ENCODE data around the gene TK2.
"Not testable (repeated sequence)": the region's sequence is repeated elsewhere in the genome, so short reads cannot be mapped to it uniquely, and the experiment has no call there.

TK2 gene
- 14.8 reads per million, percentile 40 among the genes with 10 or more reads in this experiment for total RNA-seq

DNA sequence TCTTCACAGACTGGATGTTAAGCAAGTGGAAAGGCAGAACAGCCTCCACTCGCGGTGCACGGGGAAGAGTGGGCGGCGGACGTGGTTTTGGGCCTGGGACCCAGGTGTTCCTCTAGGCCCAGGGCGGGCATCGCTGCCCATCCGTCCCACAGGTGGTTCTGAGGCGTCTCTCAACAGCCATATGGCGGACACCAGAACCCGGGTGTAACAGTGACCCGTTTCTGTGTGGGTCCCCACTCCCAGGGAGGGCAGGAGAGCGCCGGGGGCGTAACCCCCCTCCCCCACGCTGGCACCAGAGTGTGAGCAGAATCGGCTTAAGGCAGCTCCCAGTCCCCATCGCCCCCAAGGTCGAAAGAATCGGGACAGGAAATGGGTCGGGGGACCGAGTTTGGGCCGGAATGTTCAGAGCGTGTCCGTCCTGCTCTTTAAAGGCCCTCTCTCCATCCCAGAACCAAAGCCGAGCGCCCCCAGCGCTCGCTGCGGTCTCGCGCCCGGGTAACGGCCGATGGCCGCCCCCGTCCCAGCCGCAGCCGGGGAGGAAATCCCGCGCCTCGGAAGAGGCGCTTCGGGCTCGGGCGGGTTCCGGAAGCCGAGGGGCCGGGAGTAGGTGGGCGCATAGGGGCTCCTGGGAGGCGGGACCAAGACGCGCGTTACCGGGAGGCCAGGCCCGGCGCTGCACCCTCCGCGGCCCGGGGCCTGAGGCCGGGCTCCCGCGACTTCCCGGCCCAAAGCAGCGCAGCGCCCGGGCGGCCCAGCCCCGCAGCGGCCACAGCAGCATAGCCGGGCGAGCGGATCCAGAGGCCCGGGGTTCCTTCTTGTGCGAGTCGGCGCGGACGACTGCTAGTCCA lies at the start of gene TK2:
TSS of gene TK2 (minus strand) at position 839 of the 848 bp plus-strand sequence. CDS start at position 778, 61 bp downstream.
- DNase-seq = peak; percentile 39

DNA sequence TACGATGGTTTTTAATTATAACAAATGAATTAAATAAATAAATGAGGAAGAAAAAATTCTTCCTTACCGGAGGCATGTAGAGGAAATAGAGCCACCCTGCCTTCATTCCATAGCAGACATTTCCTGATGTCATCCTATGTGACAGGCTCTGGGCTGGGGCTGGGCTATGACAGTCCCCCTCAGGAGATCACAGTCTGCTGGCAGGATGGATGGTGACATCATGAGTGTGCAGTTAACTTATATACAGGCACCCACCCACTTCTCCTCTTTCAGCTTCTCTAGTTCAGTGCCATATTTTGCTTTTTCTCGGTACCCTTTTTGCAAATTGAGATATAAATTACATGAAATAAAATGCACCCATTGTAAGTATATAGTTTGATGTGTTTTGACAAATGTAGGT lies 48.2 kb upstream of the TK2 start:
- no peak for DNase-seq

DNA sequence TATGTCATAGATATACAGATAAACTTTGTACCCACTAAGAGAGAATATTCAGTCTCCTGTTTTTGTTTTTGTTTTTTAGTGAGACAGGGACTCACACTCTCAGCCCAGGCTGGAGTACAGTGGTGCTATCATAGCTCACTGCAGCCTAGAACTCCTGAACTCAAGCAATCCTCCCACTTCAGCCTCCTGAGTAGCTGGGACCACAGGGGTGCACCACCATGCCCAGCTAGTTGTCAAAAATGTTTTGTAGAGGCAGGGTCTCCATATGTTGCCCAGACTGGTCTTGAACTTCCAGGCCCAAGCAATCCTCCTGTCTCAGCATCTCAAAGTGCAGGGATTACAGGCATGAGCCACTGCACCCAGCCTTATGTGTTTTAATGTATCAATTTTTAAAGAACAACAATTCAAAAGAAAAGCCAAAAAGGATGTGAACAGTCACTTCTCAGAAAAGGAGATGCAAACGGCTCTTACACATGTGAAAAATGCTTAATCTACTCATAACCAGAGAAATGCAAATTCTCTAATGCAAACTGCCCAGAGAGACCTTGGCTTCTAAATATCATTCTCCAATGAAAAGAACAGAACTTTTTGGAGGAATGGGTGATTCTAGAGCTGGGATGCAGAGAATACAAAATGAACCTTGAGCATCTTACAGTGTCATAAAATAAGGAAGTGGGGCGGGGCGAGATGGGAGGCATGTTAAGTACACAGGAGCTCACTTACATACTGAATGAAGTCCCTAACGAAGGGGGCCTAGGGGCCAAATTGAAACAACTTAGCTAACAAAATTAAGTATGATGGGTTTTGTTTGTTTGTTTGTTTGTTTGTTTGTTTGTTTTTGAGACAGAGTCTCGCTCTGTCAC lies 47.3 kb upstream of the TK2 start:
- DNase-seq = no peak

DNA sequence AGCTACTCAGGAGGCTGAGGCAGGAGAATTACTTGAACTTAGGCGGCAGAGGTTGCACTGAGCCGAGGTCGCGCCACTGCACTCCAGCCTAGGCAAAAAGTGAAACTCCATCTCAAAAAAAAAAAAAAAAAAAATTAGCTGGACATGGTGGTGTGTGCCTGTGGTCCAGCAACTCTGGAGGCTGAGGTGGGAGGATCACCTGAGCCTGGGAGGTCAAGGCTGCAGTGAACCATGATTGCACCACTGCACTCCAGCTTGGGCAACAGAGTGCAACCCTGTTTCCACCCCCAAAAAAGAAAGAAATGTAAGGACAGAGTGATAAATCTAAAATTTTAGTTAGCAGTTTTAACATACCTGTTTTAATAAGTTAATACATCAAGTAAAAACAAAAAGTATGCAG lies 46.6 kb upstream of the TK2 start:
- not testable (repeated sequence) for DNase-seq

DNA sequence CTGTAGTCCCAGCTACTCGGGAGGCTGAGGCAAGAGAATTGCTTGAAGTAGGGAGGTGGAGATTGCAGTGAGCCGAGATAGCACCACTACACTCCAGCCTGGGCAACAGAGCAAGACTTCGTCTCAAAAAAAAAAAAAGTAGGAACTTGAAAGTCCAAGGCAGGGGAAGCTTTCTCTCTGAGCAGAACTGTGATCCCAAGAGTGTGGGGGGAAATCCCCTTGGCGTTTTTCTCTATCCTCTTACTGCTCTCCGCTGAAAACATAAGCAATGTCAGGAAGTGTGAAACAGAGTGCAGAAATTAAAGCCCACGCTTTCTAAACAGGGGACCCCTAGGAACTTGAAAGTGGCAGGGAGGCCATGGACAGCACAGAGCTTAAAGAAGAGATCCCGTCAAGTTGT lies 44.8 kb upstream of the TK2 start:
- DNase-seq = no peak

DNA sequence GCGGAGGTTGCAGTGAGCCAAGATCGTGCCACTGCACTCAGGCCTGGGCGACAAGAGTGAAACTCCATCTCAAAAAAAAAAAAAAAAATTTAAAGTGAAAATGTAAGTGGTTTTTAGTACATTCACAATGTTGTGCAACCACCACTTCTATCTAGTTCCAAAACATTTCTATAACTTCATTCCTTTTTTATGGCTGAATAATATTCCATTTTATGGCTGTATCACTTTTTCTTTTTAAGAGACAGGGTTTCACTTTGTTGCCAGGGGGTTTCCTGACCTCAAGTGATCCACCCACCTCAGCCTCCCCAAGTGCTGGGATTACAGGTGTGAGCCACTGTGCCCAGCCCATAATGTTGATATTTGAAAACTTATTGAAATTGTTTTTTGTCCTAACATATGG lies 42.9 kb upstream of the TK2 start:
- no peak for DNase-seq

DNA sequence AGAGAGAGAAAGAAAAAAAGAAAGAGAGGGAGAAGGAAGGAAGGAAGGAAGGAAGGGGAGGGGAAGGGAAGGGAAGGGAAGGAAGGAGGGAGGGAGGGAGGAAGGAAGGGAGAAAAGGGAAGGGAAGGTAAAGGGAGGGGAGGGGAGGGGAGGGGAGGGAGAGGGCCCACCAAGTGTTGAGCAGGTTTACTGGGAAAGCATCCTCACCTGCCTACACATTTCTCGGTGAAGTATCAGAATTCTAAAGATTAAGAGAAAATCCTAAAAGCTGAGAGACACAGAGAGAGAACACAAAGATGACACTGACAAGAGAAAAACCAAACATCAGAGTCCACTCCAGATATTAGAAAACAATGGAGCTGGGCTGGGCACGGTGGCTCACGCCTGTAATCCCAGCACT lies 42.3 kb upstream of the TK2 start:
- no peak for DNase-seq

DNA sequence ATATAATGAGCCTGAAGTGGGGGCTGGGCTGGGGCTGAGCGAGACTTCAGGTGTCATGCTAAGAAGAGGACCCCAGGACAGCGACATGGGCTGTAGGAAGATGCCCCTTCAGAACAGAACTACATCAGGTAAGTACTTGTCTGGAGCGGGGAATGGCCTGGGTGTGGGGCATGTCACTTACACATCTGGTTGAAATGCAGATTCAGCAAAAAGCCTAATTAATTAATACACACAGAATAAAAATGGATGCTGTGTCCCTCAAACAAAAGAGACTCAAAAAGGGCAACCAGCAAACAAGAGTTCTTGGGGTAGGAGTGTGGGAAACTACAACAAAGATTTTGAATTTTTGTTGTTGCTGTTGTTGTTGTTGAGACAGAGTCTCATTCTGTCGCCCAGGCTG lies 41.1 kb upstream of the TK2 start:
- no peak for DNase-seq

DNA sequence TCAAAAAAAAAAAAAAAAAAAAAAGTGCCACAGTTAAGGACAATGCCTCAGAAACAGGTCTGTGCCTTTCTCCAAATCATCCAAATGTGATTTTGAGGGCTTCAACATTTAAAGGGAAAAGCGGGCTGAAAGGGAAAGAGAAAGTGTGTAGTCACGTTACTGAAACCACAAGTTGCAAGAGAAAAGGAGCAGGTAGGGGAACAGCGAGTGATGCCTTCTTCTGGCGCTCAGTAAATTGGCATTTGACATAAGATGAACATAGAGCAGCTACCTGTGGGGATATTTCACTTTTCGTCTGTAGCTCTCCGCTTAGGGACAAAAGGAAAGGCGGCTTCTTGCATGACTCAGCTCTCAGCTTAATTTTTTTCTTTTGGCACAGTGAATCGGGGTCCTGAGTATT lies 40.4 kb upstream of the TK2 start:
- DNase-seq = no peak

DNA sequence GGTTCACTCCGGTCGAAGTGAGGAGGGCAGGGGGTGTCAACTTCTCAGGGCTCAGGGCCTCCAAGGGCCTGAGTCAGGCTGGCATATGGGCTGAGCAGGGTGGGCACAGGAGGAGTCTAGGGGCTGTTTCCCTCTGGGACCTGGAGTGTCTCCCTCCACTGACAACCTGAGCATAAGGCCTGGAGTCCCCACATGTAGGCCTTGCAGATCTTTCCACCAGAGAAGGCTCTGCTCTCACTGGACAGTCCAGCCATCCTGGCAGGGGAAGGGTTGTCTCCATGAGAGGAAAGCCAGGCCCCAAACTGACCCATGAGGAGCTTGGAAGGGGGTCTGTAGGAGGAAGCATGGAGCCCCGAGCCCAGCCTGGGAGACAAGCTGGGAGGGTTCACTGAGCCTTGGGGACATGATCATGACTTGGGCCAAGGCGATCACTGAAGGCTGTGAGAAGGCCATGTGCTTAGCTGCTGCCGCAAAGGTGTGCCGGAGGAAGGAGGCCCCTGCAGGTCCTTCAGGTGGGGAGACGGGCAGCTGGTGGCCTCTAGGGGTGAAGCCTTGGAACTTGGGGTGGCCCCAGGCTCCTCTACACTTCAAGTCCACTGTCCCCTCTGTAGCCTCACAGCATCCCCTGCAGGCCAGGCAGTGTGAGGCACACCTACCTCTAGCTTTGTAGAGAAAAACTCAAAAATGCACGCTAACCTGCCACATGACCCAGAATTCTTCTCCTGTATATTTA lies 39.2 kb upstream of the TK2 start:
- peak; percentile 47 for DNase-seq

DNA sequence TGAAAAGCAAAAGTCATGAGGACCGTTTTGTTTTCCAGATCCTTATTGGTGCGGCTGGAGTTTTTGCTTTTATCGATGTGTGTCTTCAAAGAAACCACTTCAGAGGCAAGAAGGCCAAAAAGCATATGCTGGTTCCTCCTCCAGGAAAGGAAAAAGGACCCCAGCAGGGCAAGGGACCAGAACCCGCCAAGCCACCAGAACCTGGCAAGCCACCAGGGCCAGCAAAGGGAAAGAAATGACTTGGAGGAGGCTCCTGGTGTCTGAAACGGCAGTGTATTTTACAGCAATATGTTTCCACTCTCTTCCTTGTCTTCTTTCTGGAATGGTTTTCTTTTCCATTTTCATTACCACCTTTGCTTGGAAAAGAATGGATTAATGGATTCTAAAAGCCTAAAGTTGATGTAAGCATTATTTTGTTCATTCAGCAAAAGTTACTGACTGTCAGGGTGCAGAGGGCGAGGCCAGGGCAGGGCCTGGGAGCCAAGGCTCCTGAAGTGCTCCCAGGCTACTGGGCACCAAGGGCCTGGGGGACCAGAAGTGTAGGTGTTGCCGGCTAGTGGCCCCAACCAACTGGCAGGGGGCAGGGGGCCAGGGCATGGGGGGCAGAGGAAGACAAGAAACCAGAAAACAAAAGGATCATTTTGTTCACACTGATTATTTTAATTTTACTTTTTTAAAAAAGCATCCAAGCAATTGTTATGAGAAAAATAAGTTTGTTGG lies 38.1 kb upstream of the TK2 start:
- DNase-seq = no peak

DNA sequence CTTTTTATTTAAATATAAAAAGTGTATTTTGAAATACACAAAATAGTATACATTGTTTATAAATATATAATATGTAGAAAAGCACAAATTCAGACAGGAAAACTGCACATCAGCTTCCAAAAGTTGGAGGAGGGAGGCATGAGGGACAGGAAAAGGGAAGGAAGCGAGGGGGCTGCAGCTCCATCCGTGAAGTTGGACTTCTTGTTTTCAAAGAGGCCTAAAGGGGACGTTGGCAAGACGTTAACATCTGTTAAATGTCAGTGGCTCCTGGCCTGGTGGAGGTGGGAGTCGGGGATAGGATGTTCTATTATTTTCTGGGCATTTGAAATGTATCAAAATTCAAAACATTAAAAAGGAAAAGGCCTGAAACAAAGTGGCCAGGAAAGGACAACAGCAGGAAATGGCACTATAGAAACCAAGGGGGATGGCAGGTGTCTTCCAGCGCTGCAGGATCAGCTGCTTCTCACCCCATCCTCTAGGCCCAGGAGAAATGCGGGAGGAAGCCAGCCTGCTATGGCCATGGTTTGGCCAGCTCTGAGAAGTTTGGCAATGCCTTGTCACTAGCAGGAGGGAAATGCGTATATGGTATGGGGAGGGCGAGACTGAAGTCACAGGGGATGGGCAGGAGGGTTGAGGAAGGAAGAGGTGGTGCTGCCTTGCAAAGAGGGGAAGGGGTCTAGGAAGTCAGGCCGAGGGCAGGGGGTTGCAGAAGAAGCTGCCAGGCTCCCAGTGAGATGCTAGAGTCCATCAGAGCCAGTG lies 35.7 kb upstream of the TK2 start:
- DNase-seq = no peak

DNA sequence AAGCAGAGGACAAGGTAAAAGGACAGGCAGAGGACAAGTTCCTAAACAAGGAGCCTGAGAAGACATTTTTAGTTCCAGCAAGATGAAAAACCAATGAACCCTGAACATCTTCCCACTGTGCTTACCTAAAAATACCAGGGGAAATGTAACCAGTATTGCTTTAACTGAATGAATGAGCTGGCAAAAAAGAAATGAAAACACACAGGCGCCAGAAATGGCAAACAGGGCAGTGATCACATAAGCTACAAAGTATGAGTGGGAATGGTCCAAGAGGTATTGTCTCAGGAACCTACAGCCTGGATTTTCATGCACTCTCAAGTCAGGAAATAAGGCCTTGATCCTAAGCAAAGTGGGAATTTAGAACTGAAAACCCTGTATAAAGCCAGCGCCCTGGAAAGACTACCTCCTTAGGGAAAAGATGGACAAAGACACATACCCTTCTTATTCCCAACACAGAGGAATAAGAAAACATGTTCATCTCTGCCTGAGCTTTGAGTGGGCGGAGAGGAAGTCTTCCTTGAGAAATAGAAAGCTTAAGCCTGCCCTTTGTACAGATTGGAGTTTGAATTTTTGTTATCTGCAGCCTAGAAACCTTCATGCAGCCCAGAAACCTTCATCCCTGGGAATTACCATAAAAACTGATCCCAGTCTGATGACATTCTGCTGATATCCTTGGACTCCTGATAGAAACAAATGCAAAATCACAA lies 31.5 kb upstream of the TK2 start:
- DNase-seq = no peak

DNA sequence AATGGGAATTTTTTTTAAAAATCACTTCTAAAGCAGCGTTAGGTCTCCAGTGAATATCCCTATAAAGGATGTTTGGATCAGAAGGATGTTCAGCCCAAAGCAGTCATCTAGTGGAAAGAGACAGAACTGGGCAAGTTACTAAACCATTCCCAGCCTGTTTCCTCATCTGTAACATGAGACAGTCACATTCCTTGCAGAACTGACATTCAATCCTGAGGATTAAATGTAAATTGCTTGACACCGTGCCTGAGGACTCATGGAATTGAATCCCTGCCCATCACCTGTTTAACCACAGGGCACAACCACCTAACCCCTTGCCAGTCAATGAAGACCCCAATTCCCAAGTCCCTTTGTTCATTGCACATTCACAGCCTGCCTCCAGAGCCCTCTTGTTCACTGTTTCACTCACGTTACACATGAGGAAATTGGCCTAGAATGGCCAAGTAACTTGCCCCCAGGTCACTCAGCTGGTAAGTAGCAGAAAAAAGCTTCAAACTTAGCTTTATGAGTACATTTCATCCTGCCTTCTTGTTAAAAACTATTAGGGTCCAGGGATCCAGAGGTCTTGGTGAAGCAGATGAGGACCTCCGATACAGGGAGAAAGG lies 30.8 kb upstream of the TK2 start:
- DNase-seq = no peak

DNA sequence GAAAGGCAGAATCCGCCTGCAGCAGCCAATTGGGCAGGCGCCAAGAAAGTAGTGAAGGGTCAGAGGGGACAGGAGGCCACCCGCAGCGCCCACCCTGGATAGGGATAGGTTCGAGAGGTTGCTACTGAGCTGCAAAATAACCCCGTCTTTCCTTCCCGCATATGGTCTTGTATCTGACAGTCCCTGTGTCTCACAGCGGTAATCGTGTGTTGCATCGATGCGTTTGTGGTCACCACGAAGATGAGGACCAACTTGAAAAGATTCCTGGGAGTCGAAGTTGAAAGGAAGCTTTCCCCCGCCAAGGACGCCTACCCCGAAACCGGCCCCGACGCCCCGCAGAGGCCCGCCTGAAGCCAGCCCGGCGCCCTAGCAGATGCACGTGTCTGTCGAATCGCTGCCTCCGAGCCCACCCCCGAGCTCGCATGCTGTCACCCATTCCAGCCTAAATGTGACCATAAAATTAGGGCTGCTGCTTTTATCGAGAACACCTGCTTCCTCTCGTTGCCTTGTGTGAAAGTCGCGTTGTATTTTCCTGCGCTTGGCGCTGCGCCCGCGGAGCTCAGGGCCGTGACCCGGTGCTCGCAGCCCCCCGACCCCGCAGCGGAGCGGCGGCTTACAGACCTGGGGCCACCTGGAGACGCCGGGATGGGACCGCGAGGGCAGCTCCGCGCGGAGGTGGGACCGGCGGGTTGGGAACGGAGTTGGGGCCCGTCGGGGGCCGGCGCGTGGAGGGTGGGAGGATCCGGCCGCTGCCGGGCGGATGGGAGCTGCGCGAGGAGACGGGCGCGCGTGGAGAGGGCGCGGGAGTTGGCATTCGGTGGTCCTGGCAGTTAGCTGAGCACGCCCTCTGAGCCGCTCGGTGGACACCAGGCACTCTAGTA lies 29.0 kb upstream of the TK2 start, which contains the start of gene CMTM2:
TSS of gene CMTM2 (plus strand) at position 813 of the 881 bp plus-strand sequence. CDS start 145 bp downstream, outside the sequence.
- no peak for DNase-seq

DNA sequence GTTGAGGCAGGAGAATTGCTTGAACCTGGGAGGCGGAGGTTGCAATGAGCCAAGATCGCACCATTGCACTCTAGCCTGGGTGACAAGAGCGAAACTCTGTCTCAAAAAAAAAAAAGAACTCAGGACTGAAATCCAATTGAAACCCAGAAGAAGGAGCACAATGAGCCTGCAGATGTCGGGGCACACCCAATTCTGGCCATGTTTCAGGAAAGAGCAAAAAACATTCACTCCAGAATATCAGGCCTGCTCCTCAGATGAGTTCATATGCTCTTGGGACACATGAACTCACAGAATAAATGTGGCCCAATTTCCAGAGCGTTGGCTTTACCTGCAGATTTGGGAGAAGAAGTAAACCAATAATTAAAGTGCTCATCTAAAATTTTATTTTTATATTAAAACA lies 26.4 kb upstream of the TK2 start:
- DNase-seq = no peak

DNA sequence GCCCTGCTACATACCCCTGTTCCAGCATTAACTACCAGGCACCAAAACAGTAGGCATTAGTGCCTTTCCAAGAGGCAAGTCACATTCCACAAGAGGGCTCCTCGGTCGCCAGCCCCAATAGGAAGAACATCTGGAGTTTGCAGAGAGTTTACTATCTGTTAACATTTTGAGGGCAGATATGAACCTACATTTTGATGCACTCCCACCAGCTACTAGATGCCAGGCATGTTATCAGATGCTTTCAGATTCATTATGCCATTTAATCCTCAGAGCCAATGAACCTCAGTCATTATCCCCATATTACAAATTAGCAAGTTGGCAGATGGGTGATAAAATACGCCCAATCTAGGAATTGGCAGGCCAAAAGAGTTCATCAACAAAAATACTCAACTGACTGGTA lies 25.1 kb upstream of the TK2 start:
- no peak for DNase-seq

DNA sequence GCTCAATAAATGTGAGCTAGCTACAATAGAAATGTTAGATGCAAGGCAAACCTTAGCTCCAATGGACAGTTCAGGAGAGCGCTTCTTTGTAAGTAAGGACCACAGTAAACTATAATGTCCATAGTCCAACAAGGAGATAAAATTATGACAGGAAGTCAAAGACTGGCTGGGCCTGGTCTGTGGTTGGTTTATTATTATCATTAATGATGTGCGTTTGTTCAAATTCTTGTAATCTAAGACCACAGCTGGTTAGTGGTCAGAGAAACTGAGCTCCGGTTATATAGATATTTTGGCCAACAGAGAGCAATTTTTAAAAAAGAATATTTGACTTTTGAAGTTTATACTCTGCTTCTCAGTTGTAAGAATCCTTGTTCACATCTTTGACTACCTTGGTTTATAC lies 24.6 kb upstream of the TK2 start:
- no peak for DNase-seq

DNA sequence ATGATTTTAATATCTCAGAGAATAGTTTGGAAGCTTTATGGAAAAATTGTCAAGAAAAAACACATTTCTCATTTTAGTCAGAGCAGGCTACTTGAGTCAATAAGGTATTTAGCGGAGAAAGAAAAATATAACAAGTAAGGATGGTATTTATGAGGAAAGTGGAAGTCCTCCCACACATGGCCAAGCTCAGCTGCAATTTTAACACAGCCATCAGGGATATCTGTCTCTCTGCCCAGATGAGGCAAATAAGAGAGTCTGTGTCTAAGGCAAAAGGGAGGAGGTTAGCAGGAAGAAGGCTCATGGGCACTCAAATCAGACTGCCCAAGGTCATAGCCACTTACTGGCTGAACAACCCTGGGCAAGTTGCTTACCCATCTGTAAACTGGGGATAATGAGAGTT lies 24.2 kb upstream of the TK2 start:
- DNase-seq = no peak
